ENCODE measurements around the gene DCTN5.
"Not testable (repeated sequence)": the region's sequence is repeated elsewhere in the genome, so short reads cannot be mapped to it uniquely, and the experiment has no call there.

DCTN5 gene

GRCh38 chr16:23608194-23608593 is 33.1 kb upstream of the DCTN5 start:
- TF ChIP-seq, protein P1, sequence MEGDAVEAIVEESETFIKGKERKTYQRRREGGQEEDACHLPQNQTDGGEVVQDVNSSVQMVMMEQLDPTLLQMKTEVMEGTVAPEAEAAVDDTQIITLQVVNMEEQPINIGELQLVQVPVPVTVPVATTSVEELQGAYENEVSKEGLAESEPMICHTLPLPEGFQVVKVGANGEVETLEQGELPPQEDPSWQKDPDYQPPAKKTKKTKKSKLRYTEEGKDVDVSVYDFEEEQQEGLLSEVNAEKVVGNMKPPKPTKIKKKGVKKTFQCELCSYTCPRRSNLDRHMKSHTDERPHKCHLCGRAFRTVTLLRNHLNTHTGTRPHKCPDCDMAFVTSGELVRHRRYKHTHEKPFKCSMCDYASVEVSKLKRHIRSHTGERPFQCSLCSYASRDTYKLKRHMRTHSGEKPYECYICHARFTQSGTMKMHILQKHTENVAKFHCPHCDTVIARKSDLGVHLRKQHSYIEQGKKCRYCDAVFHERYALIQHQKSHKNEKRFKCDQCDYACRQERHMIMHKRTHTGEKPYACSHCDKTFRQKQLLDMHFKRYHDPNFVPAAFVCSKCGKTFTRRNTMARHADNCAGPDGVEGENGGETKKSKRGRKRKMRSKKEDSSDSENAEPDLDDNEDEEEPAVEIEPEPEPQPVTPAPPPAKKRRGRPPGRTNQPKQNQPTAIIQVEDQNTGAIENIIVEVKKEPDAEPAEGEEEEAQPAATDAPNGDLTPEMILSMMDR (IDR thresholded peaks at IDR 0.05; ENCODE audit: borderline replicate concordance, insufficient read depth, low read depth, low read length) = no peak
- no peak overlapping the region for H3K4me3 ChIP-seq (ENCODE audit: low read depth, low read length)

DNA sequence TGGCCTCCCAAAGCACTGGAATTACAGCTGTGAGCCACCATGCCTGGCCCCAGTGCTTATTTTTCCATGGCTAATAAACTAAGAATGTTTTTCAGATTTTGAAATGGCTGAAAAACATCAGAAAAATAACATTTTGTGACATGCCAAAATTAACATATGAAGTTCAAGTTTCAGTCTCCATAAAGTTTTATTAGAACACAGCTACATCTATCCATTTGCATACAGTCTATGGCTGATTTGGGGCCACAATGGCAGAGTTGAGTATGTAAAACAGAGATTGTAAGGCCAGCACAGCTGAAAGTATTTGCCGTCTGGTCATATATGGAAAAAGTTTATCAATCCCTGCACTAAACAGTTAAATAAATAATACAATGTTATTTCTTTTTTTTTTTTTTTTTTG is 31.3 kb upstream of the DCTN5 start:
- TF ChIP-seq, protein P1 (IDR thresholded peaks at IDR 0.05; ENCODE audit: borderline replicate concordance, insufficient read depth, low read depth, low read length) = no peak
- H3K4me3 ChIP-seq (ENCODE audit: low read depth, low read length) = no peak overlapping the region

DNA sequence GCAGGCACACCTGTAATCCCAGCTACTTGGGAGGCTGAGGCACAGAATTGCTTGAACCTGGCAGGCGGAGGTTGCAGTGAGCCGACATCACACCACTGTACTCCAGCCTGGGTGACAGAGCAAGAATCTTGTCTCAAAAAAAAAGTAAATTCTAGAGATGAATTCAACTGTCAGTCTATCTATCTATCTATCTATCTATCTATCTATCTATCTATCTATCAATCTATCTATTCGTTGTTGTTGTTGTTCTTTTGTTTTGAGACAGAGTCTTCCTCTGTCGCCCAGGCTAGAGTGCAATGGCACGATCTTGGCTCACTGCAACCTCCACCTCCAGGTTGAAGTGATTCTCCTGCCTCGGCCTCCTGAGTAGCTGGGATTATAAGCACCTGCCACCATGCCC is 30.4 kb upstream of the DCTN5 start:
- not testable (repeated sequence) for H3K4me3 ChIP-seq (ENCODE audit: low read depth, low read length)

- TF ChIP-seq, protein P1 (IDR thresholded peaks at IDR 0.05; ENCODE audit: borderline replicate concordance, insufficient read depth, low read depth, low read length) = no peak
- H3K4me3 ChIP-seq (ENCODE audit: low read depth, low read length) = no peak overlapping the region
Observed at GRCh38 chr16:23611936-23612335, 29.3 kb upstream of the DCTN5 start.

- TF ChIP-seq, protein P1 (IDR thresholded peaks at IDR 0.05; ENCODE audit: borderline replicate concordance, insufficient read depth, low read depth, low read length) = no peak
- no peak overlapping the region for H3K4me3 ChIP-seq (ENCODE audit: low read depth, low read length)
Observed at GRCh38 chr16:23615805-23616204, 25.5 kb upstream of the DCTN5 start.

- no peak overlapping the region for H3K4me3 ChIP-seq (ENCODE audit: low read depth, low read length)
- TF ChIP-seq, protein P1 (IDR thresholded peaks at IDR 0.05; ENCODE audit: borderline replicate concordance, insufficient read depth, low read depth, low read length) = no peak
Observed at GRCh38 chr16:23624092-23624491, 17.2 kb upstream of the DCTN5 start.

GRCh38 chr16:23629516-23629915 is 11.8 kb upstream of the DCTN5 start:
- H3K4me3 ChIP-seq (ENCODE audit: low read depth, low read length) = no peak overlapping the region
- TF ChIP-seq, protein P1 (IDR thresholded peaks at IDR 0.05; ENCODE audit: borderline replicate concordance, insufficient read depth, low read depth, low read length) = no peak

DNA sequence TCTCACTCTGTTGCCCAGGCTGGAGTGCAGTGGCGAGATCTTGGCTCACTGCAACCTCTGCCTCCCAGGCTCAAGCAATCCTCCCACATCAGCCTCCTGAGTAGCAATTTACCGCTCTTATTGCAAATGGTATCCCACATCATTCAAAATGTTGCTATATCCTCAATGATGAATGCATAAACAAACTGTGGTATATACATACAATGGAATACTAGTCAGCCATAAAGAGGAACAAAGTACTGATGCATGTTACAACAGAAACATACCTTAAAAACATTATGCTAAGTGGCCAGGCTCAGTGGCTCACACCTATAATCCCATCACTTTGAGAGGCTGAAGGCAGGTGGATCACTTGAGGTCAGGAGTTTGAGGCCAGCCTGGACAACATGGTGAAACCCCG is 9.4 kb upstream of the DCTN5 start:
- H3K4me3 ChIP-seq (ENCODE audit: low read depth, low read length) = not testable (repeated sequence)
